Neutrophil (primary cell): ENCODE data around the gene IL36RN.

Experiments used
- H3K27ac ChIP-seq: fragments of 200-600 bp; sonication (generic); 2 replicates; pipeline ENCODE4 v1.5.1; 2016; ENCODE audit warnings: mild to moderate bottlenecking, moderate library complexity
- H3K27me3 ChIP-seq: fragments of 200-600 bp; sonication (generic); 2 replicates; pipeline ENCODE4 v1.6.0; 2016; ENCODE audit warnings: mild to moderate bottlenecking
- H3K36me3 ChIP-seq: fragments of 200-600 bp; sonication (generic); 2 replicates; pipeline ENCODE4 v1.5.1; 2017
- H3K4me1 ChIP-seq, 2 experiments: fragments of 200-600 bp in 1 of 2; sonication (generic) in 1 of 2; 1 replicate in 1 of 2; 2 replicates in 1 of 2; pipeline versions ENCODE4 v1.5.1 to v1.6.1; 2013 to 2016; ENCODE audit warnings: low read depth in 1 of 2, low read length in 1 of 2, mild to moderate bottlenecking in 1 of 2, moderate library complexity in 1 of 2; ENCODE audit not compliant: control insufficient read depth in 1 of 2, insufficient read depth in 1 of 2
- H3K4me3 ChIP-seq, 2 experiments: fragments of 200-600 bp in 1 of 2; sonication (generic) in 1 of 2; 1 replicate in 1 of 2; 2 replicates in 1 of 2; pipeline ENCODE4 v1.5.1; 2013 to 2016; ENCODE audit warnings: low read depth in 1 of 2, low read length in 1 of 2, mild to moderate bottlenecking in 1 of 2, moderate library complexity in 1 of 2
- H3K9me3 ChIP-seq: fragments of 200-600 bp; sonication (generic); 2 replicates; pipeline ENCODE4 v1.5.1; 2016
- TF ChIP-seq, protein P1 (sequence below): fragments of 200-600 bp; sonication (generic); IDR thresholded peaks from 2 replicates; pipeline ENCODE4 v1.5.1; 2016; ENCODE audit warnings: antibody characterized with exemption

IL36RN gene

DNA sequence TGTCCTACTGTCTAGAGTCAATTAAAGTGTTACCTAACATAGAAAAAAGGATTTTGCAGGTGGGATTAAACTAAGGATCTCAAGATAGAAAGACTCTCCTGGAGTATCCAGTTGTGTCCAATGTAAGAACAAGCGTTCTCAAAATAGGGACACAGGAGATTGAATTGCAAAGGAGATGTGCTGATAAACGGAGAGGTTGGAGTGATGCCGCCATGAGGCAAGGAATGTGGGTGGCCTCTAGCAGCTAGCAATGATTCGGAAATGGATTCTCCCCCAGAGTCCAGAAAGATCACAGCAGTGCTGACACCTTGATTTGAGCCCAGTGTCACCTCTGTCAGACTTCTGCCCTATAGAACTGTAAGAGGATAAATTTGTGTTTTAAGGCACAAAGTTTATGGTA is 44.3 kb downstream of the IL36RN start:
- Histone ChIP-seq H3K9me3 (no peaks in the 10 kb centered on the region), H3K27me3 (no peaks in the 10 kb centered on the region), H3K4me3 (no peak overlapping the region), H3K27ac (no peak overlapping the region), H3K36me3 (no peaks in the 10 kb centered on the region), H3K4me1 (no peaks in the 10 kb centered on the region)
- TF ChIP-seq, protein P1, sequence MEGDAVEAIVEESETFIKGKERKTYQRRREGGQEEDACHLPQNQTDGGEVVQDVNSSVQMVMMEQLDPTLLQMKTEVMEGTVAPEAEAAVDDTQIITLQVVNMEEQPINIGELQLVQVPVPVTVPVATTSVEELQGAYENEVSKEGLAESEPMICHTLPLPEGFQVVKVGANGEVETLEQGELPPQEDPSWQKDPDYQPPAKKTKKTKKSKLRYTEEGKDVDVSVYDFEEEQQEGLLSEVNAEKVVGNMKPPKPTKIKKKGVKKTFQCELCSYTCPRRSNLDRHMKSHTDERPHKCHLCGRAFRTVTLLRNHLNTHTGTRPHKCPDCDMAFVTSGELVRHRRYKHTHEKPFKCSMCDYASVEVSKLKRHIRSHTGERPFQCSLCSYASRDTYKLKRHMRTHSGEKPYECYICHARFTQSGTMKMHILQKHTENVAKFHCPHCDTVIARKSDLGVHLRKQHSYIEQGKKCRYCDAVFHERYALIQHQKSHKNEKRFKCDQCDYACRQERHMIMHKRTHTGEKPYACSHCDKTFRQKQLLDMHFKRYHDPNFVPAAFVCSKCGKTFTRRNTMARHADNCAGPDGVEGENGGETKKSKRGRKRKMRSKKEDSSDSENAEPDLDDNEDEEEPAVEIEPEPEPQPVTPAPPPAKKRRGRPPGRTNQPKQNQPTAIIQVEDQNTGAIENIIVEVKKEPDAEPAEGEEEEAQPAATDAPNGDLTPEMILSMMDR, result no peak

DNA sequence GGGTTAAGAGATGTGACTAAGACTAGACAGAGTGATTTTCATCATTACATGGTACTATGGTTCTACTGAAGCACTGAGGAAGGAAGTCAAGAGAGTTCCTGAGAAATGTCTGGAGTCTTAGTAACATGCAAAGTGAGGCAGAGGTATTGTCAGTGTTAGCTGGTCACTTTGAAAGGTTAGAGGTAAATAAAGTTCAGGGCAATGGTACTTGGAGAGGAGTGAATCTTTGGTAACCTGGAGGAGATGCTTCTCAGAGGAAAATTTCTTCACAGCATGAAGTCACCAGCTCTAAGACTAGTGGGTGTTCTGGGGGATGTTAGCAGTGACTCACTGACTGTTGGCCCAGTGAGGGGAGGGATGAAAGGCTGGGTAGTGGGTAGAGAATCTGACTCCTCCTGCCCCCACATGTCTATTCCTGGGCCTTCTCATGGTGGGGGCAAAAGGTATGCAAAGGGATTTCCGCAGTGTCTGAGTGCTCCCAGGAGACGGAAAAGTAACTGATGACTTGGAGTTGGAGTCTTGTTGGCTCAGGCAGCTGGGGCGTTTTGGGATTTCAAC is 45.1 kb downstream of the IL36RN start:
- TF ChIP-seq, protein P1, result no peak
- Histone ChIP-seq H3K27ac (no peak overlapping the region), H3K36me3 (no peaks in the 10 kb centered on the region), H3K4me3 (no peak overlapping the region), H3K4me1 (no peaks in the 10 kb centered on the region), H3K9me3 (no peaks in the 10 kb centered on the region), H3K27me3 (no peaks in the 10 kb centered on the region)

DNA sequence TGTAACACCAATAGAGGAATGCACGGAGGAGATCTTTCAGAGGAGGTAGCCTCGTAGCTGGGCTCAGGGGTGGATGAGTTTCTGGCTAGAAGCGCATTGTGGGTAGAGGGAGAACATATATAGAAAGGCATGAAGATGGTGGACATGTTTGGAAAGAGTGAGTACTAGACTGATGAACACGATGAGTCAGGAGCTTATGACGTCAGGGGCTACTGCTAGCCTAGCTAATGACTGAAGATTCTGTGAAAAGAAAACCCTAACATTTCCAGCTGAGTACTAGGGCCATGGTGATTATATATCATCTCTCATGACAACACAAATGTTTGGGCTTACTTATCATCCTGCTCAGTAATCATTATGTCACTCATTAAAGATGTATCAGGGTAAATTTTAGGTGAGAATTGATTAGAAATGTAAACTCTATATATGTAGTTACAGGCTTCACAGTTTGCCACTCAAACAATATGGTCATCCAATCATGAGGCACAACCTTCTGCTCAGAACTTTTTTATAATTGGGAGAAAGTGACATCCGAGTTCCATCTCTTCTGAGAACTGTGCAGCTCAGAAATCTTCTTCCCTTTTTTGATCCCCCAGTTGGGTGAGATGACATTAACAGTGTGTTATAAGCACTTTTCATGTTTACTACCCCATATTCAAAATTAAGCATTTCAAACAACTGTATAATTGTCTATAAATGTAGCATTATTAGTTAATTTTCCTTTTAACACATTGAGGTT is 46.2 kb downstream of the IL36RN start:
- Histone ChIP-seq H3K9me3 (no peaks in the 10 kb centered on the region), H3K4me3 (no peak overlapping the region), H3K27ac (no peak overlapping the region), H3K27me3 (no peaks in the 10 kb centered on the region), H3K4me1 (no peaks in the 10 kb centered on the region), H3K36me3 (no peaks in the 10 kb centered on the region)
- TF ChIP-seq, protein P1, result no peak

DNA sequence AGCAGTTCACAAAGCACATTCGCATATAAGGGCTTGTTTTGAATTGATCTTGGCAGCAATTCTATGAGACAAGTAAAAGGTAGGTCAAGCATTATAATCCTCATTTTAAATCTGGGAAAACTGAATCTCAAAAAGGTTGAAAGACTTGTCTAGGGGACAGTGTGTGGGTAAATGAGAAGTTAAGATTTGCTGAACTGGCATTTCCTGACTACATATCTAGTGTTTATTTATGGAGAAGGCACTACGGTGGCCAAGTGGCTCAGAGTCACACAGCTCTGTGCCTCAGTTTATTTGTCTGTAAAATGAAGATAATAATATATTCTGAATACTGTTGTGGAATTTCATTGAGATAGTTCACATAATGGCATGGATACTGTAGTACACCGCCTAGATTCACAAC is 52.1 kb downstream of the IL36RN start:
- H3K9me3 ChIP-seq, result no peaks in the 10 kb centered on the region
- peaks cover 54 to 56% of the 10 kb centered on the region in 2 experiments for H3K4me1 ChIP-seq
- H3K36me3 ChIP-seq, result no peaks in the 10 kb centered on the region
- TF ChIP-seq, protein P1, result no peak
- peak overlapping the region; percentile 12 to 41 for H3K4me3 ChIP-seq
- H3K27ac ChIP-seq, result peak overlapping the region; percentile 88
- no peaks in the 10 kb centered on the region for H3K27me3 ChIP-seq

DNA sequence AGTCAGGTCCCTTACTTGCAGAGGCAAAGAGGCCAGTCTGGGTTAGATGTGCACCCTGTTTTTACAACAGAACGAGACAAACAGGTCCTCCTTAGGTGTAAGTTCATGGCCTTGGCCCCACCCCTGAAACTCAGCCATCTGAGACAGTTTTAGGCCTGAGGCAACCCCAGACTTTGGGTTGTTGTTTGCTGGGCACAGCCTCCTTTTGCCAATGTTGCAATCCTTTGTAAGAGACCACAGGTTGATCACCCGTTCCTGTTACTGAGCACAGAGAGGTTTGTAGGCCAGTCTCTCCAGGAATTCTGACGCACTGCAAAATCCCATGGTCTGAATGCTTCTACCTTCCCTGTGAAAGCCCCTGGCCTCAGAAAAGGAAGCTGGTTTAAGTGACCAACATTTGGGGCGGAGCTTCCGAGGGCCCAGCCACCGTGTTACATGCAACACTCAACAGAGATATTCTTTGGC is 52.9 kb downstream of the IL36RN start:
- H3K4me1 ChIP-seq, result peaks cover 61 to 63% of the 10 kb centered on the region in 2 experiments
- H3K36me3 ChIP-seq, result no peaks in the 10 kb centered on the region
- H3K27me3 ChIP-seq, result no peaks in the 10 kb centered on the region
- H3K9me3 ChIP-seq, result no peaks in the 10 kb centered on the region
- H3K27ac ChIP-seq, result peak overlapping the region; percentile 88
- TF ChIP-seq, protein P1, result no peak
- H3K4me3 ChIP-seq, result peak overlapping the region; percentile 12 to 41
